Left renal cortex interstitium (tissue), 4 donors: ENCODE measurements around the gene GAS2L2. TPM values are rescaled to one million over a fixed set of nuclear protein-coding genes. Genes with fewer than 3 reads are reported as not detected.

Source experiments
- DNase-seq, 4 donors: peaks; one replicate each; pipeline ENCODE4 v3.0.0-alpha.2; 2013; ENCODE audit warnings: low read depth in 4 of 4, low spot score in 2 of 4, missing footprints in 1 of 4
- polyA plus RNA-seq, 4 donors: library from polyadenylated mRNA; unstranded; fragments of 120-200 nt; gene quantifications; one replicate each; pipeline ENCODE4 v1.2.1, GENCODE V29; 2013; ENCODE audit not compliant: insufficient read length in 4 of 4

GAS2L2 gene
- polyA plus RNA-seq, 4 donors = 0.13 TPM; not detected in 2

DNA sequence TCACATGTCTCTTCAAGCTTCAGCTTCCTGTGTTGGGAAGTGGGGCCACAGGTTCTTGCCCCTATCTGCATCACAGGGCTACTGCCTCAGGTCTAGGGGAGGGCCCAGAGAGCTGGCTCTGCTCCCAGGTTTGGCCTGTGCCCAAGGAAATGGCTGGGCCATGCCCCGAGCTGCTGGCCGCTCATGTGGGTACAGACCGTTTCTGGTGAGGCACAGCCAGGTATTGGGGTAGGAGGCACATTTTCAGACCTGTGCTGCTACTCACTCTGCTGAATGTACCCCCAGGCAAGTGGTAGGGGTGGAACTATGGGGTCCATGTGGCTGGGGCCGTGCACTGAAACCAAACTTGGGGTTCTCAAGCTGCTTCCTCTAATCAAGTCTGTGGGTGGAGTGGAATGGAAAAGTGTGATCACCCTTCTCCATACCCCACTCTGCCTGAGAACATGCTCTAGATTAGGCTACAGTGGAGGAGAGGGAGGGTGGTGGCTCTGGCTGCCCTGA, 4.6 kb downstream of the GAS2L2 start:
- no peak for DNase-seq

GRCh38 chr17:35747540-35748017, 5.5 kb downstream of the GAS2L2 start:
- DNase-seq = peak in 1 of 4 donors; percentile 64

- no peak for DNase-seq
These were observed 7.2 kb downstream of the GAS2L2 start for GRCh38 chr17:35745749-35746320.

DNA sequence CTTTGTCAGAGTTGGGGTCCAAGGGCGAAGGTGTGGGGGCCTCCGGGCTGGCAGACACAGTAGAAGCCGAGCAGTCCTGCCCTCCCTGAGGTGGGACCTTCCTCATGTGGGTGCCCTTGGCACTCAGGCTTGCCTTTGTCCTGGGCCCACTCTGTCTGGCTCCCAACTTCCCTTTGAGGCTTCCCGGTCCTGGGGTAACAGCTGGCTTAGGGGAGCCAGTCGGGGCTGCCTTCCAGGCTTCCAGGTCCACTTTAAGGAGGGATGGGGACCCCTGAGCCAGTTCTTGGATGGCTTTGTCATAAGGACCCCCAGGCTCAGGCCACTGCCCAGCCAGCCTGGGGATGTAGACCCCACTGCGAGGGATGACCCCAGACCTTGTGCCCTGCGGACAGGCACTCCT, 7.8 kb downstream of the GAS2L2 start:
- DNase-seq = no peak

DNA sequence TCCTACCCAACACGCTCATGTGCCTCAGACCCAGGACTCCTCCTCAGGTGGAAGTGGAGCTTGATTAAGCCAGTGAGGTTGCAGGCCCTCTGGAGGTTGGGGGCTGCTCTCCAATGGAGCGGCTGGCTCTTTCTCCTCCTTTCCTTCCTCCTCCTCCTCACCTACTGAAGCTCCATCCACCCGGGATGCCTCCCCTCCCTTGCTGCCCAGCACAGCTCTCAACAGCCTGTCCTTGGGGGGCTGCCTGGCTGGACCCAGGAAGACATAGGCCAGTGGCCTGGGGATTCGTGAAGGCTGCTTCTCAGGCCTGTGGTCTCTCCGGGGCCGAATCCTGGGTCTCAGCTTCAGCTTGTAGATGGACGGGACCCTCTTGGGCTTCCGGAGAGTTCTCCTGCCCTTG, 8.2 kb downstream of the GAS2L2 start:
- no peak for DNase-seq

DNA sequence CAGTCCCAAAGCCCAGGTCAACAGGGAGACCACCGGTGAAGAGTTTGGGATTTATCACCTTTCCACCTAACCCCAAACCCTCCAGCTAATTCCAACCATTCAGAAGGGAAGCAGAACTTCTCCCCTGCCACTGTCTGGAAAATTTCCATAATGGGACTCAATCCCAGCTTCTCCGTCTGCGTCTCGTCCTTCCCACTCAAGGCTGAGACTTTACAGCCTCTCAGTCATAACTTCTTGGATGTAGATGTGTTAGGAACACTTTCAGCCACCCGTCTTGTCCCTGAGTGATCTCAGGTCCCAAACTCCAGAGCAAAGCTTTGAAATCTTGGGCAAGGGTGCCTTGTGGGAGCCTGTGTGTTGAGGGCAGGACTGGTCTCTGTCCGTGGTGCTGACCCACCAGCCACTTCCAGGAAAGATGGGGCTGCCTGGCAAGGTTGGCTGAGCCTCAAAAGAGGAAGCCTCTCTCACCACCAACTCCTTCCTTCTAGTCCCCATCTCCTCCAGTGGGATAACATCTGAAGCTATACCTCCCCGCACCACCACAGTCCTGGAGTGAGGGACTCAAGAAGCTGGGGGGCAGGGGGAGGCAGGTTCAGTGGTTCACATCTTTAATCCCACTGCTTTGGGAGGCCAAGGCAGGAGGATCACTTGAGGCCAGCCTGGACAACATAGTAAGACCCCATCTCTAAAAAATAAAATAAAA, 9.3 kb downstream of the GAS2L2 start:
- no peak for DNase-seq

GRCh38 chr17:35742896-35743477, 10.1 kb downstream of the GAS2L2 start:
- no peak for DNase-seq

DNA sequence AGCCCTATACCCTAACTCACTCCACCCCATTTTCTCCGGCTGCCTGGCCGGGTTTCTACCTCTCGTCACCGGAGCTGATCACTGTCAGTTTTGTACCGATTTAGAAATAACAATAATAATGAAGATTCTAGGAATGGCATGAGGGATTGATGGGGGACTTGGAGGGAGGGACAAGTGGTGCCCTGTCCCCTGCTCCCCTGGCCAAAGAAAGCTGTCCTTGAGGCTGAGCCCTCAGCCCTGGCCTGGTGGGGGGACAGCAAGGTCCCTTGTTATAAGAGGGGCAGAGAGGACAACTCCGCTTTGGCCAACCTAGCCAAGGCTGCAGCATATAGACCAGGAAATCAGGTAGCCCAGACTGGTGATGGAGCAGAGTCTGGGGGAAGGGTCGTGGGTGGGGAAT, 10.5 kb downstream of the GAS2L2 start:
- DNase-seq = no peak

GRCh38 chr17:35740997-35741931, 11.8 kb downstream of the GAS2L2 start:
- DNase-seq = no peak

- no peak for DNase-seq
These were observed 12.8 kb downstream of the GAS2L2 start for GRCh38 chr17:35740216-35740615.

GRCh38 chr17:35738519-35739133, 14.4 kb downstream of the GAS2L2 start:
- no peak for DNase-seq

DNA sequence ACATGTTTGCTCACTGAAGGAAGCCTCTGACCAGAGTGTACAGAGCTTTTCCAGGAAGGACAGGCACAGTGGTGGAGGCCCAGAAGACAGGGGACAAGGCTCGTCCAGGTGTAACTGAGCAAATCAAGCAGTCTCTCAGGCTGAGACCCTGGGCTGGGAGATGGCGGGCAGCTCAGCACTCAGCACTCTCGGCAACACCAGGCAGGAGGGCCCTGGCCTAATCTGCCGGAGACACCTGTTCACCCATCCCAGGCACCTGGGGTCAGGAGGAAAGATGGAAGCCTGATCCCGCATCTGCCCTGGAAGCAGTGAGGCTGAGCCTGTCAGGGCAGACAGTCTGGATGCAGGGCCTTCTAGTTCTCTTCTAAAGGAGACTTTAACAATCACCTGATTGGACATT, 16.8 kb downstream of the GAS2L2 start:
- DNase-seq = no peak

DNA sequence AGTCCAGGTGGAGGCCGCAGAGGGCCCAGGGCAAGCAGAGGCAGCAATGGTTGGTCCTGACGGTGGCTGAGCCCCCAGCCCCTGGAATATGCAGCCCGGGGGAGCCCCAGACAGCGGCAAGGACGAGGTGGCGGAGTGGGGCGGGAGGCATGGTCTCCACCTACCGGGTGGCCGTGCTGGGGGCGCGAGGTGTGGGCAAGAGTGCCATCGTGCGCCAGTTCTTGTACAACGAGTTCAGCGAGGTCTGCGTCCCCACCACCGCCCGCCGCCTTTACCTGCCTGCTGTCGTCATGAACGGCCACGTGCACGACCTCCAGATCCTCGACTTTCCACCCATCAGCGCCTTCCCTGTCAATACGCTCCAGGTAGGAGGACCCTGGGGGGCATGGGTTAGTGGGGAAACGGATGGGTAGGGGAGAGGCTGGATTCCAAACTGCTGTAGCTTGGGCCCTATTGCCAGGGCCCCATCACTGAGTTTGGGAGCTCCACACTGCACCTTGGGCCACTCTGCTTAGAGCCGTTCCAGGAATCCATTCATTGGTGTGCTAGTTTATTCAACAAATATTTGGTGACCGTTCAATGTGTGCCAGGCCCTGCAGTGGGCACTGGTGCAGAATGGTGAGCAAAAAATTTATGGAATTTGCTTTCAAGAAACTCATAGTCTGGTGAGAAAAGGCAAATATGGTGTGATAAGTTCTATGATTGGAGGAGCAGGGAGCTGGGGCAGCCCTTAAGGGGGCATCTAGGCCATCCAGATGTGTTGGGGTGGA, 17.8 kb downstream of the GAS2L2 start:
- DNase-seq = no peak

GRCh38 chr17:35734396-35734795, 18.6 kb downstream of the GAS2L2 start:
- no peak for DNase-seq

GRCh38 chr17:35733366-35733765, 19.7 kb downstream of the GAS2L2 start:
- DNase-seq = no peak

GRCh38 chr17:35732806-35733136, 20.3 kb downstream of the GAS2L2 start:
- no peak for DNase-seq

DNA sequence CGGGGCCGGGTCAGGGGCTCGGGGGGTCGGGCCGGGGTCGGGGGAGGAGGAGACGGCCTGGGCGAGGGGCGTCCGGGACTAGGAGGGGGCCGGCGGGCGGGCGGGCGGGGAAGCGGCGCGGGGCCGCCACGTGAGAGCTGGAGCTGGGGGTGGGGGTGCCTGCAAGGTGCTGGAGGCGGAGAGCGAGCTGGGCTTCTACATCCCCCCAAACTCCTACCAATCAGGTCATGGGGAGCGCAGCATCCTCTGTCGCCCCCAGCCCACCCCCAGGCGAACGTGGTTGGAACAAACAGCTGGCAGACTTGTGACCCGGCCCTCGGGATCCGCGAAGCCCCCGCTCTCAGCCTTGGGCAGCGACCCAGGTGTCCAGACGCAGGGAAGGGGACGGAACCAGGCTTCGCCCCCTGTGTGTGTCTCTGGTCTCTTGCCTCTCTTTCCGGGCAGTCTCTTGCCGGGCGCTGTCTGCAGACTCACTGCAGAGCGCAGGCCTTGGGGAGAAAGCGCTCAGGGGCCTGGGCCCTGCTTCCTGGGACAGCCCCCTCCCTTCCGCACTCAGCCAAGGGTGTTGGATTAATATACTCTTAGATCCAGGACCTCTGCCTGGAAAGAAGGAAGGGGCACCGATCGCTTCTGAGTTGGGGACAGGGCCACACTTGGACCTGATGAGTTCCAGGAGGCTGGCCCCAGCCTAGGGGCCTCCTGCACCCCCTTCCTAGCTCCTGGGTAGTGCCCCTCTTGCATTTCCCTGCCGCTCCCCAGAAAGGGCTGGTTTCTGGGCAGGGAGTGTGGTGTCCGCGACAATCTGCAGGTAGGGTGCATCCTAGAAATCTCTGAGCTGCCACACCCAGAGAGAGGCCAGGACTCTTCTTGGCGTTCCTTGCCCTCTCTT, 20.9 kb downstream of the GAS2L2 start:
- no peak for DNase-seq

- DNase-seq = peak in 1 of 4 donors; percentile 41
These were observed 21.7 kb downstream of the GAS2L2 start, which contains the start of gene RASL10B for GRCh38 chr17:35731239-35731916. TSS of gene RASL10B (plus strand) at chr17:35731639. CDS start at chr17:35735185, 3,546 bp downstream.
